ENCODE data around the gene PHETA1.
"Not testable (repeated sequence)": the region's sequence is repeated elsewhere in the genome, so short reads cannot be mapped to it uniquely, and the experiment has no call there.

The PHETA1 gene

DNA sequence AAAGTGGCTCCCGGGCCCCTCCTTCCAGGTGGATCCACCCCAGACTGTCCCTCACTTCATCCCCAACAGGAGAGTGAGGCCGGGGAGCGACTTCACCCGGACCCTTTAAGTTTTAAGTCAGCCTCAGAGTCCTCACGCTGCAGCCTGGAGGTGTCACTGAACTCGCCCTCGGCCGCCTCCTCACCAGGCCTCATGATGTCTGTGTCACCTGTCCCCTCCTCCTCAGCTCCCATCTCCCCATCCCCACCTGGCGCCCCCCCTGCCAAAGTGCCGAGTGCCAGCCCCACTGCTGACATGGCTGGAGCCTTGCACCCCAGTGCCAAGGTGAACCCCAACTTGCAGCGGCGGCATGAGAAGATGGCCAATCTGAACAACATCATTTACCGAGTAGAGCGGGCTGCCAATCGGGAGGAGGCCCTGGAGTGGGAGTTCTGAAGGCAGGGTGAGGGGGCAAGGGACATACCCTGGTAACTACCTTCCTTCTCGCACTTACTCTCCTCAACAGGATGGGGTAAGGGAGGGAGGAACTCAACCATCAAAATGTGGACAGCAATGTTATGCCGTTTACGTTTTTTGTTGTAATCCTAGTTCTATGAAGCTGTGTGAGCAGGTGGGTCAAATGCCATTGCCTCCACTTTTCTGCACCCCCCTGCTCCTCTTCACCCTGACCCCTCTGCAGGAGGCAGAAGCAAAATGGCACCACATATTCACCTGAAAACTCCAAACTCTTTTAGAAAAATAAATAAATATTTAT, 20.8 kb downstream of the PHETA1 start:
- DNase-seq = no peak

DNA sequence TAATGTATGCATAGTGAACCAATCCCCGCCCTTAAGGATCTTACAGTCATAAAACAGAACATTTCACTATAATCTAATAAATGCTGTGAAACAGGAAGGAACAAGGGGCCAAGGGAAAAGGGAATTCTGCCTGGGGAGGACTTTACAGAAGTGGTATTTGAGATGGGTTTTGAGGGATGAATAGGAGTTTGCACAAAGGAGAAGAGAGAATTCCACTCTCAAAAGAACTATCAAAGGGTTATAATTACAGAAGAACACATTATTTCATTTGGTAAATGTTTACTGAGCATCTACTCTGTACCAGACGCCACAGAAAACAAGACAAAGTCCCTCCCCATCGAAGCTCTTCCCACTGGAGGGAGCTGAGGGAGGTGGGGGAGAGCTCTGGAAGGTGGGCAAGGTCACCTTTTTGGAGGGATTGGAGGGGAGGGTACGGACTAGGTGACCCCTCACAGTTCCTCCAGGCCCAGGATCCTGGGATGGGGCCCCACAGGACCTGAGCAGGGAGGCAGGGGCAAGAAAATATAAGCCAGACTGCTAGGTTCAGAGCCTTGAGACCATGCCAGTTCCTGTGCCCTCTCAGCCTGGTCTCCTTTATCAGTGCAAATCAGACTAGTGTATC, 24.5 kb downstream of the PHETA1 start:
- DNase-seq = no peak

DNA sequence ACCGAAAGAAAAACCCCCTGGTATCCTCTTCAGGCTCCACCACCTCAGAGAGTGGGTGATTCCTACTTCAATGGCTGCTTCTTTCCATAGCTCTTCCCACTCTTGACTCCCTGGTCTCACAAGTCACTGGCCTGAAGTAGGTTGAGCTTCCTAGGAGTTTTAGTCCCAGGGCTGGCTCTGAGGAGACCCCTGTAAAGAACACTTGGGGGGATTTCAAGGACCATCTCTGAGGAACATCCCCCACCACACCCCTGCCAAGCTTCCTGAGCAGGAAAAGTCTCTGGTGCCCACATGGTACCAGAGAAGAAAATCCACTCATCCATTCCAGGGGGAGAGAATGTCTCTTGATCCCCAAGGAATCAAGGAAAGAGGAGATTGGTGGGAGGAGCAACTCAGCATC, 25.7 kb downstream of the PHETA1 start:
- DNase-seq = no peak

DNA sequence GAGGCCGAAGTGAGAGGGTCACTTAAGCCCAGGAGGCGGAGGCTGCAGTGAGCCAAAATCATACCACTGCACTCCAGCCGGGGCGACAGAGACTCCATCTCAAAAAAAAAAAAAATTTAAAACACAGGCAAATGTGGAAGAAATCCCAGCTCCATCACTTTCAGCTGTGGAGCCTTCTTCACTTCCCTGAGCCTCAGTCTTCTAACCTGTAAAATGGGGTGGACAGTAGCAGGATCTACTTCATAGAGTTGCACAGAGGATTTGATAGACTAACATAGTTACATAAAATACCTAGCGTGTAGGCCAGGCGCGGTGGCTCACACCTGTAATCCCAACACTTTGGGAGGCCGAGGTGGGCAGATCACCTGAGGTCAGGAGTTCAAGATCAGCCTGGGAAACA, 26.5 kb downstream of the PHETA1 start:
- DNase-seq = no peak

DNA sequence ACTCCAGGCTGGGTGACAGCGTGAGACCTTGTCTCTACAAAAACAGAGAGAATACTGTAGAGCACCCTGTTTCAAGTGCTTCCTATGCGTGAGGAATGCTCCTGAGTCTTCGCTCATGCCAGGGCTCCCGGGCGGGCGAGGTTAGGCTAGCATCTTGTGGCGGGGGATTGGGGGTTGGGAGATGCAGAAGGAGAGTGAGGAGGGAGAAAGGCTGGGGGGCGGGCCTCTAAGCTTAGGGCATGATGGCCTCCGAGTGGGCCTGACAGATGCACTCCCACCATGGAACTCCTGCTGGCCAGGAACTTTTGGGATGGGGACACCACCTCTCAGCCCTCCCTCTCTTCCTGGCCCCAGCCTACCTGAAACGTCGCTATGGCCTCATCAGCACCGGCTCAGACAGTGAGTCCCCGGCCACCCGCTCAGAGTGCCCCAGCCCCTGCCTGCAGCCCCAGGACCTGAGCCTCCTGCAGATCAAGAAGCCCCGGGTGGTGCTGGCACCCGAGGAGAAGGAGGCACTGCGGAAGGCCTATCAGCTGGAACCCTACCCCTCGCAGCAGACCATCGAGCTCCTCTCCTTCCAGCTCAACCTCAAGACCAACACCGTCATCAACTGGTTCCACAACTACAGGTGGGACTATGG, 27.3 kb downstream of the PHETA1 start:
- DNase-seq = no peak

DNA sequence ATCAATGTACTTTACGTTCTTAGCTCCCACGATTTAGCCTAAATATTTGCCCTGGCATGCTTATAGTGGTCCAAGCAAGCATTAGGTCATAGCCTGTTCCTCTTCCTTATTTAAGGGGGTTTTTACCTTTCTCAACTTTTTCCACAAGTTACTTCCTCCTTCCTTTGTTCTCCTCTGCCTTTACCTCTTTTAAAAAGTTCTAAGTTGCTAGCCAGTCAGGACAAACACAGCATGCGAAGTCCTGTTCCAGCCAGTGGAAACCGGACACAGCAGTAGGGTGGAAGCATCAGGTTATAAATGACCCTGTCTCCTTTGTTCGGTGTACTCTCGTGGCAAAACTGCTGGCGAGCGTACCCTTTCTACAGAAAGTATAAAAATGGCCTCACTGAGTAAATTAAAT, 28.2 kb downstream of the PHETA1 start:
- not testable (repeated sequence) for DNase-seq

DNA sequence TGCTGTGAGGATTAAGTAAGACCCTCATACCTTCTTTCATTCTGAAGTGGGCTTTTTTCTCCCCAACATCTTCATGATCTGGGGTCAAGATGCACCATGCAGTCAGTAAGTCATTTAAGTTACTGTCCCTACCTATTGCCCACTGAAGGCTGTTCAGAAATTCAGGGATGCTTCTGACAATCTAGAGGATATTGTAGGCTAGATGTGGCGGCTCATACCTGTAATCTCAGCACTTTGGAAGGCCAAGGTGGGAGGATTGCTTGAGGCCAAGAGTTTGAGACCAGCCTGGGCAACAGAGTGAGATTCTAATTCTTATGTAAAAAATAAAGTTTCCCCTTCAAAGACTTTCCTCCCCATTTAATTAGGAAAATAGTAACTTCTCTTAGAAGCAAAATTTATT, 28.7 kb downstream of the PHETA1 start:
- DNase-seq = no peak

DNA sequence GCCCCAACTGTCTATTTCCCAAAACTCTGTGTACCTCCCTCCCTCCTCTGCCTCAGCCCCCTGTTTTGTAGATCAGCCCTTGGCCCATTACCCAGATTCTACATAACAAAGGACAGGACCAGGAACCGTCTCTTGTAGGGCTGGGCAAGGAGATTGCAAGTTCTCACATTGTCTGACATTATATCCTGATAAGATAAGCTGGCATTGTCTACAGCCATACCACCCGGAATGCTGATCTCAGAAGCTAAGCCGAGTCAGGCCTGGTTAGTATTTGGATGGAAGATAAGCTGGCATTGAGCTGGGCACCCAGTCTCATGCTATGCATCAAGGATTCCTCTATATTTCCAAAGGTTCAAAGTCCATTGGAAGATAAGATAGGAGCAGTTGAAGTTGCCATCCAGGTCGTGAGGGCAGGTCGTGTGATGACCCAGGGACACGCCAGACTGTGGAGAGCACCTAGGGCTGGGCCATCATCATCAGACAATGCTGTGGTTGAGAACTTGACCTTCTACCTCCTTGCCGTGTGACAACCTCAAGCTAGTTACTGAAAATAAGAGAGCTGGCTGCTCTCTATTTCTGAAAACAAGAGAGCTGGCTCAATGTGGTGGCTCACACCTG, 29.5 kb downstream of the PHETA1 start:
- DNase-seq = no peak

DNA sequence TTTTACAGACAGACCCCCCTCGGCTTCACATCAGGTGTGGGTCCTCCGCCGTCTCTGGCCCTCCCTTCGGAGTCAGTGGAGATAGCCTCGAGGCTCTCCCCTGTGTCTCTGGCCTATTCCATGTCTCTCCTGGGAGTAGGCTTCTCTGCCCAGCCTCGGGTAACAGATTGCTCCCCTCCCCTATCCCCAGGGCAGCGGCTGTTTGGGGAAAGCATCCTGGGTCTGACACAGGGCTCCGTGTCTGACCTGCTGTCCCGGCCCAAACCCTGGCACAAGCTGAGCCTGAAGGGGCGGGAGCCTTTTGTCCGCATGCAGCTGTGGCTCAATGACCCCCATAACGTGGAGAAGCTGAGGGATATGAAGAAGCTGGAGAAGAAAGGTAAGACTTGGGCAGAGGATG, 30.8 kb downstream of the PHETA1 start:
- DNase-seq = no peak

DNA sequence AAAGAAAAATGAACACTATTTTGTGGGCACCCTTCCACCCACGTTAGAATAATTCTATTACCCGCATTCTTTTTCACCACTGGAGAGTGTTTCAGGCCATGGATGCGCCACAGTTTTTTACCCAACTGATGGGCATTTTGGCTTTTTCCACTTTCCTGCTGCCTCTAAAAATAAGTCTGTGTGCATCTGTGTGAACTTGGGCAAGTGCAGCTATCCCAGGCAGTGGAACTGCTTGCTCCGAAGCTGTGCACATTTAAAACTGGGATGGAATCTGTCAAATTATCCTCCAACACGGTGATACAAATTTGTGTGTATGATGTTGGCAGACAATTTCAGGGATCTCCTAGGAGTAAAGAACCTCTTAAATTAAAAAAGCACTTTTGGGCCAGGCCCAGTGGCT, 31.5 kb downstream of the PHETA1 start:
- DNase-seq = no peak

DNA sequence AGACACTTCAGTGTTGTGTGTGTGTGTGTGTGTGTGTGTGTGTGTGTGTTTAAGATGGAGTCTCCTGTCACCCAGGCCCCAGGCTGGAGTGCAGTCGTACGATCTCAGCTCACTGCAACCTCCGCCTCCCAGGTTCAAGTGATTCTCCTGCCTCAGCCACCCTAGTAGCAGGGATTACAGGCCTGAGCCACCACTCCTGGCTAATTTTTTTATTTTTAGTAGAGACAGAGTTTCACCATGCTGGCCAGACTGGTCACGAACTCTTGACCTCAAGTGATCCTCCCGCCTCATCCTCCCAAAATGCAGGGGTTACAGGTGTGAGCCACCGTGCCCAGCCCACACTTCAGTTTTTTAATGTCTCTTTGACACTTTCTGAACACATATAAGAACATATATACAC, 32.5 kb downstream of the PHETA1 start:
- DNase-seq = not testable (repeated sequence)

DNA sequence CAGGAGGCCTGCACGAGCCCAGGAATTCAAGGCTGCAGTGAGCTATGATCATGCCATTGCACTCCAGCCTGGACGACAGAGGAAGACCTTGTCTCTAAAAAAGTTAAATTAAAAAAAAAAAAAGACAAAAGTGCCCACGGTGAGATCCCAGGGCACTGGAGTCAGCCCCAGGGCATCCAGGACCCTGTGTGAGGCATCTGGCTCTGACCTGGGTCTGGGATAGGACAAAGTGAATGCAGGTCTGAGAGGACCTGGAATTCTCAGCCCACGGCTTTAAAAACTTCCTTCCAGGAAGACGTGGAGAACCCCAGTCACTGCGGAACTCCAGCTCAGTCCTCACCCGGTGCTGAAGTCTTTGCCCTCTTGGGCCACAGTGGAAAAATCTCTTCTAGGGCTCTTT, 33.1 kb downstream of the PHETA1 start:
- DNase-seq = no peak

DNA sequence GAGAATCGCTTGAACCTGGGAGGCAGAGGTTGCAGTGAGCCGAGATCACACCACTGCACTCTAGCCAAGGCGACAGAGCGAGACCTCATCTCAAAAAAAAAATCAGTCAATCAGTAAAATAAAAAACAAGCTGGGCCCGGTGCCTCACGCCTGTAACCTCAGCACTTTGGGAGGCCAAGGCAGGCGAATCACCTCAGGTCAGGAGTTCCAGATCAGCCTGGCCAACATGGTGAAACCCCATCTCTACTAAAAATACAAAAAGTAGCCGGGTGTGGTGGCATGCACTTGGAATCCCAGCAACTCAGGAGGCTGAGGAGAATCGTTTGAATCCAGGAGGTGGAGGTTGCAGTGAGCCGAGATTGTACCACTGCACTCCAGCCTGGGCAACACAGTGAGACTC, 33.6 kb downstream of the PHETA1 start:
- DNase-seq = not testable (repeated sequence)

DNA sequence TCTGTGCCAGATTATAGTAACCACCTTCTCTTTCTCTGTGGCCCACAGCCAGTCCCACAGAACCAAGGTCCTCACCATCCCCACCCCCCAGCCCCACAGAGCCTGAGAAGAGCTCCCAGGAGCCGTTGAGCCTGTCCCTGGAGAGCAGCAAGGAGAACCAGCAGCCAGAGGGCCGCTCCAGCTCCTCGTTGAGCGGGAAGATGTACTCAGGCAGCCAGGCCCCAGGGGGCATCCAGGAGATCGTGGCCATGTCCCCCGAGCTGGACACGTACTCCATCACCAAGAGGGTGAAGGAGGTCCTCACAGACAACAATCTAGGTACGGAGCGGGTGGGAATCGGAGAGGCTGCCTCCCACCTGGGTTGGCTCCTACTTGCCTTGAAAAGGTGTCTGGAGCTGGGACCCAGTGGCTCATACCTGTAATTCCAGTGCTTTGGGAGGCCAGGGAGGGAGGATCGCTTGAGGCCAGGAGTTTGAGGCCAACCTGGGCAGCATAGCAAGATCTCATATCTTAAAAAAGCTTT, 34.4 kb downstream of the PHETA1 start:
- no peak for DNase-seq

DNA sequence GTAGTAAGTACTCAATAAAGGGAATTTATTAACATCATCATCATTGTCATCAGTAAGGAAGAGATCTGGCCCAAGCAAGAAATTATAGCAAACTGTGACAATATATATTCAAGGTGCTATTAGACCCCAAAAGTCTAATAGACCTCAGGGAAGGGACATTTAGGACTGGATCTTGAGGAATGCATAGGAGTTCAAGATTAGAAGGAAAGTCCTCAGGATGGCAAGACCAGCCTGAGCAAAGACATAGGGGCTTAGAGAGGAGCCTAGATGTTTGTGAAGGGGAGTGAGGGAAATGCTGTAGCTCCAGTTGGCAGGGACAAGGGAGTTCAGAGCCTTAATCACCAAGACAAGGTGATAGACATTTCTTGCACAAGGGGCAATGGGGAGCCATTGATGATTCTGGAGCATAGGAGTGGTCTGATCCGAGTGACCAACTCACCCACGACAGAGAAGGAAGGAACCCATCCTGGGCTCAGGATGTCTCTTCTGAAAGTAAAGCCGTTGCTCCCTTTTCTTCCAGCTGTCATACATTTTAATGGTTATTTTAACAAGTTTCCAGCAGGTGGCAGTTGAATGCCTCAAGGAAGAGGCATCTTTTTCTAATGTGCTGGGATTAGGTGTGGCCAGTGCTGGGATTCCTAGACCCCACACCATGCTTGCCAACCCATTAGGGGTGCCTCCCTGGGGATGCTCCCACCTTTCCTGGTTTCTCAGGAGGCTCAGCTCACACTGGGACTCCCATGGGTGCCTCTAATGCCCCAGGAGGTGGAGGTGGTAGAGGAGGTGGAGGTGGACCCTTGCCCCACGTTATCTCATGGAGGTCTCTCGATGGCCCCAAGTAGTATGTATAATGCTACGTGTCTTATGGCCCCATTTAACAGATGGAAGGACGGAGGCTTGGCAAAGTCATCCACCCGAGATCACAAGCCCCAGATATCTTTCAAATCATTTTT, 37.8 kb downstream of the PHETA1 start:
- DNase-seq = no peak

DNA sequence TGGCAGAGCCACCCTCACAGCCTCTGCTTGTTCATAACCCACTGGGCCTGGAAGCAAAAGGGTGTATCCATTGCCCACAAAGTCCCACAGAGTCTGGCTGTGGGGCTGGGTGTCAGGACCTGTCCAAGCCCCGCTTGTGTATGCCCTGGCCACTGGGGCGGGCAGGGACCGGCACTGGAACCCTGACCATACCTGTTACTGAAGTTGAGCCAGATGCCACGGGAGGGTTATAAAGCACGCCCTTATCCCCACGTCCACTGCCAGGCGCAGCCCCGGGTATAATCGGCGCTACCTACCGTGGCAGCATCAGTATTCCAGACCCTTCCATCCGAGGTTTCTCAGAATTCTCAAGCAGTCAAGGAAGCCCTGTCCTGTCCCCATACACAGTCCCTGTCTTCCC, 40.8 kb downstream of the PHETA1 start:
- DNase-seq = no peak

DNA sequence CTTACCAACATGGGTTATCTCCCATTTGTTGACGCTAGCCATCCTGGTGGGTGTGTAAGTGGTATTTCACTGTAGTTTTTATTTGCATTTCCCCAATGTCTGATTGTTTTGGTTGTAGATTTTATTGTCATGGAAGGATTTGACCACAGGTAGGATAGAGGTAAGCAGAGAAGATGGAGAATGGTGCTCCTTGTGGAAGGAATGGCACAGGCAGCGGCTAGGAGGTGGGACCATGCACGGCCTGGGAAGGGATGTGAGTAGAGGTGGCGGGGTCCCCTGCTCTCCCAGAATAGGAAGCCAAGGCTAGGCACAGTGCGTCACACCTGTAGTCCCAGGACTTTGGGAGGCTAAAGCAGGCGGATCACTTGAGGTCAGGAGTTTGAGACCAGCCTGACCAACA, 41.4 kb downstream of the PHETA1 start:
- no peak for DNase-seq

DNA sequence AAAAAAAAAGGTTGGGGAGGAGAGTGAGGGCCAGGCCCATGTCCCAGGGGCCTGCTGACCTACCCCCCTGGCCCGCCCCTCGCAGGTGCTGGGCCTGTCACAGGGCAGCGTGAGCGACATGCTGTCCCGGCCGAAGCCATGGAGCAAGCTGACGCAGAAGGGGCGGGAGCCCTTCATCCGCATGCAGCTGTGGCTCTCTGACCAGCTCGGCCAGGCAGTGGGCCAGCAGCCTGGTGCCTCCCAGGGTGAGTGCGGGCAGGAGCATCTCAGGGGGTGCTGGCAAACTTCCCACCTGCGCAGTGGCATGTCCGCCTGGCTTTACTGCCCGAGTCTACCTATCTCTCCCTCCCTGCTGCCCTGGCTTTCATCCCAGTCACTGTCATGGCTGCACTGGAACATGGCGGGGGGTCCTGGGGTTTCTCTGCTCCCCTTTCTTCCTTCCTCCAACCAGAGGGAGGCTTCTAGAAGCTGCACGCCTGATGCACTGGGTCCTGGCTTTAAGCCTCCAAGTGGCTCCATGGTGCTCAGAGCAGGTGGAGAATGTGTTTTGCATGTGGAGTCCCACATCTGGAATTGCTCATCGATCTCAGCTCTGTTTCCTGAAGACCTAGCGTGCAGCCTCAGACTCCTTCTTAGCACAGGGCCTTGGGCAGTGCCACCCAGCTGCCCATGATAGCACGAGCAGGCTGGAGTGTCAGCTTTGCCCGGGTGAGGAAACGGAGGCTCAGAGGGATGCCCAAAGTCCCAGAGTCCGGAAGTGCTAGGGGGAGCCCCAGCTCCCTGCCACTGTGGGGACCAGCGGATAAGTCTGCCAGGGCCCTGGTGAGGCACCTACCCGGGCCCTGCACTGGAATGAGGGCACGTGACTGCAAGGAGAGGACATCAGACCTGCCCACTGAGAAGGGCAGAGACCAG, 46.3 kb downstream of the PHETA1 start:
- DNase-seq = no peak

DNA sequence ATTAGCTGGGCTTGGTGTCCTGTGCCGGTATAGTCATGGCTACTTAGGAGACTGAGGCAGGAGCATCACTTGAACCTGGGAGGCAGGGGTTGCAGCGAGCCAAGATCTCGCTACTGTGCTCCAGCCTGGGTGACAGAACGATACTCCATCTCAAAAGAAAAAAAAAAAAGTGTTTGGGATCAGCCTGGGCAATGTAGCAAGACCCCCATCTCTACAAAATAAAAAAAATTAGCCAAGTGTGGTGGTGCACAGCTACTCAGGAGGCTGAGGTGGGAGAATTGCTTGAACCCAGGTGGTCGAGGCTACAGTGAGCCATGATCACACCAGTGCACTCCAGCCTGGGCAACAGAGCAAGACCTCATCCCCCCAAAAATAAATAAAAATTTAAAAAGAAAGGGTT, 47.6 kb downstream of the PHETA1 start:
- DNase-seq = no peak

DNA sequence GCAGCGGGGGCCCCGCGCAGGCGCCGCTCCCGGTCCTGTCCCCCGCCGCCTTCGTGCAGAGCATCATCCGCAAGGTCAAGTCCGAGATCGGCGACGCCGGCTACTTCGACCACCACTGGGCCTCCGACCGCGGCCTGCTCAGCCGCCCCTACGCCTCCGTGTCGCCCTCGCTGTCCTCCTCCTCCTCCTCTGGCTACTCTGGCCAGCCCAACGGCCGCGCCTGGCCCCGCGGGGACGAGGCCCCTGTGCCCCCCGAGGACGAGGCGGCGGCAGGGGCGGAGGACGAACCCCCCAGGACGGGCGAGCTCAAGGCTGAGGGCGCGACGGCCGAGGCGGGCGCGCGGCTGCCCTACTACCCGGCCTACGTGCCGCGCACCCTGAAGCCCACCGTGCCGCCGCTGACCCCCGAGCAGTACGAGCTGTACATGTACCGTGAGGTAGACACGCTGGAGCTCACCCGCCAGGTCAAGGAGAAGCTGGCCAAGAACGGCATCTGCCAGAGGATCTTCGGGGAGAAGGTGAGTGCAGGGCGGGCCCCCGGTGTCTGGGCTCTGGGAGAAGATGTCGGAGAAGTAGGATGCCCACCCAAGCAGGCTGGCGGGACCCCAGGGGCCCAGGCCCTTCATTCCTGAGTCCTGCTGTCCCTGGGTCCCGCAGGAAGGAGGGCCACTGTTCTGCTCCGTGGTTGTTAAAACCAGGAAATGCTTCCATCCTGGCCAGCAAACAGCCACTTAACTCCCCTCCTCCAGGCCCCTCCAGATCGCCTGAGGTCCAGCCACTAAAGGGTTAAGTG, 48.4 kb downstream of the PHETA1 start:
- no peak for DNase-seq

All from stimulated activated CD8-positive, alpha-beta memory T cell treated with anti-CD3 and anti-CD28 coated beads, Interleukin-4, amount 100 ng/mL, for 48 hours (primary cell).